ENCODE data around the gene ABCA13.

The ABCA13 gene

GRCh38 chr7:48540746-48541145 lies 369.5 kb downstream of the ABCA13 start:
- no peak for DNase-seq

- DNase-seq = no peak
Measured at GRCh38 chr7:48548667-48549066, 377.4 kb downstream of the ABCA13 start.

GRCh38 chr7:48551652-48552051 lies 380.4 kb downstream of the ABCA13 start:
- no peak for DNase-seq

GRCh38 chr7:48563334-48563733 lies 392.1 kb downstream of the ABCA13 start:
- no peak for DNase-seq

GRCh38 chr7:48575516-48575915 lies 404.3 kb downstream of the ABCA13 start:
- no peak for DNase-seq

- DNase-seq = no peak
Measured at GRCh38 chr7:48587475-48587874, 416.2 kb downstream of the ABCA13 start.

- no peak for DNase-seq
Measured at GRCh38 chr7:48594349-48594748, 423.1 kb downstream of the ABCA13 start.

GRCh38 chr7:48595756-48596155 lies 424.5 kb downstream of the ABCA13 start:
- no peak for DNase-seq

GRCh38 chr7:48610705-48611104 lies 439.4 kb downstream of the ABCA13 start:
- DNase-seq = no peak

- DNase-seq = no peak
Measured at GRCh38 chr7:48611993-48612392, 440.7 kb downstream of the ABCA13 start.

- DNase-seq = no peak
Measured at GRCh38 chr7:48617508-48617907, 446.2 kb downstream of the ABCA13 start.

- no peak for DNase-seq
Measured at GRCh38 chr7:48617993-48618392, 446.7 kb downstream of the ABCA13 start.

GRCh38 chr7:48621076-48621475 lies 449.8 kb downstream of the ABCA13 start:
- DNase-seq = no peak

GRCh38 chr7:48627164-48627563 lies 455.9 kb downstream of the ABCA13 start:
- no peak for DNase-seq

- DNase-seq = no peak
Measured at GRCh38 chr7:48628793-48629349, 457.6 kb downstream of the ABCA13 start.

- DNase-seq = no peak
Measured at GRCh38 chr7:48634116-48634632, 462.9 kb downstream of the ABCA13 start.

- no peak for DNase-seq
Measured at GRCh38 chr7:48635796-48636195, 464.5 kb downstream of the ABCA13 start.

- DNase-seq = no peak
Measured at GRCh38 chr7:48636391-48637015, 465.2 kb downstream of the ABCA13 start.

GRCh38 chr7:48637382-48637781 lies 466.1 kb downstream of the ABCA13 start:
- DNase-seq = no peak

GRCh38 chr7:48638041-48638440 lies 466.8 kb downstream of the ABCA13 start:
- no peak for DNase-seq

GRCh38 chr7:48643431-48644013 lies 472.3 kb downstream of the ABCA13 start:
- DNase-seq = no peak

GRCh38 chr7:48658138-48658537 lies 486.9 kb downstream of the ABCA13 start:
- DNase-seq = no peak

GRCh38 chr7:48660306-48660870 lies 489.1 kb downstream of the ABCA13 start:
- no peak for DNase-seq

- no peak for DNase-seq
Measured at GRCh38 chr7:48664241-48664640, 493.0 kb downstream of the ABCA13 start.

Measured in fibroblast of skin of right quadriceps (primary cell).